Peyer's patch (tissue), 4 donors: Measurements from ENCODE around the gene GMCL2.

ENCODE experiments used
- CTCF ChIP-seq, 6 experiments: fragments of 450-650 bp in 4 of 6; fragments of 200-600 bp in 2 of 6; sonication (generic) in 1 of 6; IDR thresholded peaks; one replicate each; pipeline ENCODE4 v1.5.1; 2017 to 2019; ENCODE audit warnings: antibody characterized with exemption in 6 of 6, mild to moderate bottlenecking in 3 of 6, moderate library complexity in 1 of 6
- POLR2A ChIP-seq, 2 donors: fragments of 450-650 bp; IDR thresholded peaks; one replicate each; pipeline ENCODE4 v1.5.1; 2017; ENCODE audit warnings: antibody characterized with exemption in 2 of 2, mild to moderate bottlenecking in 2 of 2, moderate library complexity in 2 of 2

DNA sequence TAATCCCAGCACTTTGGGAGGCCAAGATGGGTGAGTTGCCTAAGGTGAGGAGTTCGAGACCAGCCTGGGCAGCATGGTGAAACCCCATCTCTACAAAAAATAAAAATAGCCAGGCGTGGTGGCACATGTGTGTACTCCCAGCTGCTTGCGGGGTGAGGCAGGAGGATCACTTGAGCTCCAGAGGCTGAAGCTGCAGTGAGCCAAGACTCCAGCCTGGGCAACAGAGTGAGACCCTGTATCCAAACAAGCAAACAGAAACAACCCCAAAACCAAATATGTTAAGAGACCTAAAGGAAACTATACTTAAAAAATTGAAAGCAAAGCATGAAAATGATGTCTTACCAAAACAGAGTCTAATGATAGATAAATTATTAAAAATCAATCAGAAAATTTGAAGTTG is 29.6 kb upstream of the GMCL2 start:
- TF ChIP-seq CTCF (IDR thresholded peaks at IDR 0.05): no peak
- TF ChIP-seq POLR2A (IDR thresholded peaks at IDR 0.05): no peak
